ENCODE data around the gene MTARC1. TPM values are rescaled to one million over a fixed set of nuclear protein-coding genes. Genes with fewer than 3 reads are reported as not detected.

The MTARC1 gene
- total RNA-seq, 4 donors from 2014 or later = 76.4 to 291 (median 196) TPM

DNA sequence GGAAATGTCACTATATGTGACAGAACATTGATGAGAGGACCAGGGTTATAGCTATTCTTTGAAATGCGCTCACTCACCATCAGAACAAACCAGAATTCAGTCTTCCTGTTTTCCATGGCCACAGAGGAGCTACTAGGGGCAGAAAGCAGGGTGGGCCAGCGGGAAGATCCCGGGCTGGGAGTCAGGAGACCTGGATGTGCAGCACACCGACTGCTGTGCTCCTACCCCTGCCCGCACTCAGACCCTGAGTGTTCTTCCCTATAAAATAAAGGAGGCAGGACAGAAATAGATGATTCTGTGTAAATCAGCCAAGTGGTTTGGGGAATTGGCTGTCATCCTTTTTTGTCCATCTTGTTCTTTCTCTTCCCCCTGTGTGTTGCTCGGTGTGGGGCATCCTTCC lies 21.0 kb downstream of the MTARC1 start:
- TF ChIP-seq, protein P1, sequence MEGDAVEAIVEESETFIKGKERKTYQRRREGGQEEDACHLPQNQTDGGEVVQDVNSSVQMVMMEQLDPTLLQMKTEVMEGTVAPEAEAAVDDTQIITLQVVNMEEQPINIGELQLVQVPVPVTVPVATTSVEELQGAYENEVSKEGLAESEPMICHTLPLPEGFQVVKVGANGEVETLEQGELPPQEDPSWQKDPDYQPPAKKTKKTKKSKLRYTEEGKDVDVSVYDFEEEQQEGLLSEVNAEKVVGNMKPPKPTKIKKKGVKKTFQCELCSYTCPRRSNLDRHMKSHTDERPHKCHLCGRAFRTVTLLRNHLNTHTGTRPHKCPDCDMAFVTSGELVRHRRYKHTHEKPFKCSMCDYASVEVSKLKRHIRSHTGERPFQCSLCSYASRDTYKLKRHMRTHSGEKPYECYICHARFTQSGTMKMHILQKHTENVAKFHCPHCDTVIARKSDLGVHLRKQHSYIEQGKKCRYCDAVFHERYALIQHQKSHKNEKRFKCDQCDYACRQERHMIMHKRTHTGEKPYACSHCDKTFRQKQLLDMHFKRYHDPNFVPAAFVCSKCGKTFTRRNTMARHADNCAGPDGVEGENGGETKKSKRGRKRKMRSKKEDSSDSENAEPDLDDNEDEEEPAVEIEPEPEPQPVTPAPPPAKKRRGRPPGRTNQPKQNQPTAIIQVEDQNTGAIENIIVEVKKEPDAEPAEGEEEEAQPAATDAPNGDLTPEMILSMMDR (IDR thresholded peaks at IDR 0.05; ENCODE audit: low read depth) = no peak

DNA sequence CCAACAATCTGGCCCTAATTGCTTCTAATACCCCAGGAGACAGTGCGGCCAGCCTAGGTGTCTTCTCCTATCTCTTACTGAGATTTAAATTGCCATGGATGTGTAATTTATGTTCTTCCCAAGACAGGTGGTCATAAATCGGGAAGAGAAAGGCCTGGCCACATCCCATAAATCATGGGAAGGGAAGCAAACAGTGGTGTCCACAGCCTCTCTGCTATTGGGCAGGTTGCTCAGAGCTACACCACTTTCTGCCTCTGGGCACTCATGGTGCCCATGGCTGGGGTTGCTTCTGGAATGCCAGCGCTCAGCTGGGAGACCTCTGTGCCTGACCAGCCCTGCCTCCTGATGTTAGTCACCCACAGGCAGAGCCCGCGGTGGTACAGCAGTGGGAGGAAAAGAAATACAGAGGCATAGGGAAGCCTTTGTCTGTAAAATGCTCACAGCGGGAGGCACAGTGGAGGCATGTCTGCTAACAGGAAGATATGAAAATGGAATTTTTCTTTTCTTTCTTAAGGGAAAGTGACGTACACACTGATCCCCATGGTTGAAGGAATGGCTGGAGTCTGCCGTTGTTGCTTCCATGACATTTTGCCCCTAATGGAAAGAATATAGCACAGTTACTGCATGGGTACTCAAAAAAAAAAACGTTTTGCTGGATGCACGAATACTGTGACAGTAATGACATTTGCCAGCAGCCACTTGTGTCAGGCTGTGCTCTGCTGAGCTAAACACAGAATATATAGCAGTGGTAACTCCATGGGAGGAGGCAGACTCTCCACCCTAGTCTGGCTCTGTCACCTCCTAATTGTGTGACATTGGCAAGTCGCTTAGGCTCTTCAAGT lies 21.9 kb downstream of the MTARC1 start:
- TF ChIP-seq, protein P1 (IDR thresholded peaks at IDR 0.05; ENCODE audit: low read depth) = no peak

DNA sequence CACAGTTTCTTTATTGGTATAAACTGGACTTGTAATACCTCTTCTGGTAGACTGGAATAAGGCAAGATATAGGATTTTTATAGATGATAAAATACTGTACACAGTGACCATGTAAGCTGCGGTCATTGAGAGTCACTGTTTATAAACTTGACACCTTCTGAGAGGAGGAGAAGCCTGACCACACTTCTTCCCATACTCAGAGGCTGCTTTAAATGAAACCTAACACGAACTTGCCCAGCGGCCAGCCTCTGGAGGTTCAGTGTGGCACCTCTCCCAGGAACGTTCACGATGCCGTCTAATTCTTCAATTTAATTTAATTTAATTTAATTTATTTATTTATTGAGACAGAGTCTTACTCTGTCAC lies 22.5 kb downstream of the MTARC1 start:
- TF ChIP-seq, protein P1 (IDR thresholded peaks at IDR 0.05; ENCODE audit: low read depth) = no peak

DNA sequence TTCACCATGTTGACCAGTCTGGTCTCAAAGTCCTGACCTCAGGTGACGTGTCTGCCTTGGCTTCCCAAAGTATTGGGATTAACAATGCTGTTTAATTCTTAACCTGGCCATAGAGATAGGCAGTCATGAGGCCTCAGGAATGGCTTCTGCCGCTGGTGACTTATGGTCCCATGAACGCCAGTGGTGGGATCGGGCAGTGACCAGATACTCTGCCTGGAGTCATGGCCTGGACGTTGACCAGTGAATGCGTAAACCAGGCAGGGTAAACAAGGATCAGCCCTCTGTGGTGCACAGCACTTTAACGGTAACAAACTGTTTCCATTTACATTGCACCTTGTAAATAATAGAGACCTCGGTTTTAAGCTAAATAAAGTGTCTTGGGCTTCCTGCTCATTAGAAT lies 23.0 kb downstream of the MTARC1 start:
- TF ChIP-seq, protein P1 (IDR thresholded peaks at IDR 0.05; ENCODE audit: low read depth) = no peak

DNA sequence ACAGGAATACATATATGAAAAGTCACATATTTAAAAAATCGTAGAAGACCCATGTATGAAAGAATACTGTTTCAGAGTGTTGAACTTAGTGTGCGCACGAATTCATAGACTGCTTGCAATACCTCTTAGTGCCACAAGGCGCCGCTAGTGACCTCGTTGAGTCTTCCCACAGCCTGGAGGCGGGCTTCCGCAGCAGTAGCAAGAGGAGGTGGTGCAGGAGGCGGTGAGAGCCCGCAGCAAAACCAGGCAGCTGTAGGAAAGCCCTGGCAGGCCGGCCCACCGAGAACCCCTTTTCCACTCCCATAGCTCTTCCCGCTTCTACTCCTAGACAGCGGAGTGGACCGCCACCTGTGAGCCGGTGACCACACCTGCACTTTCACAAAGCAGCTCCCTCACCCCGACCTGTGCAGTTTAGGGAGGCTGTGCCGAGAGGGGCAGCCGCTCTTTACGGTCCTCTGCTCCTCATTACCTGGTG lies 23.5 kb downstream of the MTARC1 start:
- TF ChIP-seq, protein P1 (IDR thresholded peaks at IDR 0.05; ENCODE audit: low read depth) = no peak

DNA sequence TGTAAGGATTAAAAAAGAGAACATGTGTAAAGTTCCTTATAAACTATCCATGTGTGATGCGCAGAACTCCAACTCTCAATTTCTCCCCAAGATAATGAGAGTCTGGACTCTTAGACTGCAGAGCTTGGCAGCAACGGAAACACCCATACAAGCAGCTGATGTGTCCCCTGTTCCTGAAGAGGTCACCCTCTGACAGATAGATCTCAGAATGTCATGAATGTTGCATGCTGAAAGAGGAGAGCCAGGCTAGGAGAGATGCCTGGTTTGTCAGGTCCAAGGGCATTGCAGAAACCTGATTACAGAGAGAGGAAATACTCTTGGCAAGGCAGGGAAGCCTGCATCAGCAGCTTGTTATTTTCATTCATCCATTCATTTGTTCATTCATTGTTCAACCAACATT lies 24.2 kb downstream of the MTARC1 start:
- TF ChIP-seq, protein P1 (IDR thresholded peaks at IDR 0.05; ENCODE audit: low read depth) = no peak

DNA sequence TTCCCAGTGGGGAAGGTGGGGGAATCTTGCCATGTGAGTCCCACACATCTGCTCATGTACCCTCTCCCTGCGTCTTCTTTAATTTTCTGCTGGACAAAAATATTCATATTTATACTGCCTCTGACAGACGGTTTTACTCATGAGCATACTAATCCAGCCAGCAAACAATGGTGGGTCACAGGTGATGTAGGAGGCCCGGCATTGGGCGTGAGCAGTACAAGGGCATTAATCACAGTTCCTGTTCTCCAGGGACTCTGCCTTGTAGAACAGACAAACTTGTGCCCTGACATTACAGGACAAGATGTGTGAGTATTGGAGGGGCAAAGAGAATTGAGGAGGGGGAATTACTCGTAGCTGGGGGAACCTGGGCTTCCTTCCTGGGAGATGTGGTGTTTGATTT lies 25.0 kb downstream of the MTARC1 start:
- TF ChIP-seq, protein P1 (IDR thresholded peaks at IDR 0.05; ENCODE audit: low read depth) = no peak

Data from subcutaneous adipose tissue (tissue), 4 donors.